GM12878 (cell line): ENCODE data around the gene CCDC8.

Source experiments
- CTCF ChIP-seq, 3 experiments: IDR thresholded peaks in 2 of 3; conservative IDR thresholded peaks in 1 of 3; 2 replicates each; pipeline ENCODE4 v1.5.1; 2011; ENCODE audit warnings: low read depth in 3 of 3, low read length in 3 of 3, mild to moderate bottlenecking in 3 of 3, control low read depth in 2 of 3, moderate library complexity in 2 of 3, inconsistent platforms in 1 of 3, mixed read lengths in 1 of 3; ENCODE audit not compliant: control insufficient read depth in 2 of 3, insufficient read depth in 1 of 3; ENCODE audit errors: extremely low read depth in 1 of 3
- FOXK2 ChIP-seq: fragments of 450-650 bp; IDR thresholded peaks from 2 replicates; pipeline ENCODE4 v1.6.1; 2017; ENCODE audit warnings: mild to moderate bottlenecking, moderate library complexity
- LARP7 ChIP-seq: fragments of 450-650 bp; IDR thresholded peaks from 2 replicates; pipeline ENCODE4 v1.6.1; 2017; ENCODE audit warnings: mild to moderate bottlenecking
- MTA3 ChIP-seq: IDR thresholded peaks from 2 replicates; pipeline ENCODE4 v1.6.1; 2012; ENCODE audit warnings: low read length, inconsistent platforms, borderline replicate concordance
- POLR2AphosphoS5 ChIP-seq: IDR thresholded peaks from 2 replicates; pipeline ENCODE4 v1.6.1; 2011; ENCODE audit warnings: mild to moderate bottlenecking, low read length, inconsistent platforms
- SRF ChIP-seq, 2 experiments: IDR thresholded peaks; 2 replicates each; pipeline ENCODE4 v1.6.1; 2011; ENCODE audit warnings: low read depth in 2 of 2, low read length in 2 of 2, mild to moderate bottlenecking in 1 of 2, moderate library complexity in 1 of 2
- TAF1 ChIP-seq: IDR thresholded peaks from 2 replicates; pipeline ENCODE4 v1.6.1; 2011; ENCODE audit warnings: mild to moderate bottlenecking, low read depth, low read length, borderline replicate concordance
- ZNF207 ChIP-seq: fragments of 450-650 bp; IDR thresholded peaks from 2 replicates; pipeline ENCODE4 v1.6.1; 2014; ENCODE audit warnings: antibody characterized with exemption, mild to moderate bottlenecking, borderline replicate concordance

- no peak for TF ChIP-seq MTA3
- TF ChIP-seq ZNF207: no peak
- TF ChIP-seq LARP7: no peak
- TF ChIP-seq FOXK2: no peak
- no peak for TF ChIP-seq CTCF (IDR thresholded peaks at IDR 0.05 in 2 of 3, conservative IDR thresholded peaks at IDR 0.05 in 1 of 3; ENCODE audit: control insufficient read depth in 2 of 3, extremely low read depth in 1 of 3, insufficient read depth in 1 of 3, low read depth in 3 of 3, low read length in 3 of 3)
- TF ChIP-seq TAF1: no peak
- TF ChIP-seq POLR2AphosphoS5: no peak
- TF ChIP-seq SRF (IDR thresholded peaks at IDR 0.05; ENCODE audit: low read depth in 2 of 2, low read length in 2 of 2): no peak
Observed at GRCh38 chr19:46376241-46377153, 36.9 kb downstream of the CCDC8 start.
